GM12878 (cell line): ENCODE measurements around the gene TTC23. TPM values are rescaled to one million over a fixed set of nuclear protein-coding genes. Genes with fewer than 3 reads are reported as not detected.

Experiments
- ATAC-seq: fragments of 200-7000 bp; cut with Tn5 transposase; 3 replicates; pipeline ENCODE4 v1.9.1; 2020; ENCODE audit warnings: mild to moderate bottlenecking, moderate library complexity
- BruUV-seq: library from RNA; stranded (reverse); fragments of 400-500 nt; replicated peaks from 2 replicates; lab custom pipeline; 2021; lab: Mats Ljungman, UMichigan
- CTCF ChIA-PET: fragments of 300-600 bp; sonication (Branson Sonifier 250); formaldehyde crosslinking; extraction: SDS; loops from one replicate; lab custom pipeline; 2021; ENCODE audit warnings: inconsistent platforms; lab: Yijun Ruan, JAX
- POLR2A ChIA-PET: fragments of 350-600 bp; formaldehyde crosslinking; extraction: SDS; loops from one replicate; lab custom pipeline; 2021; ENCODE audit warnings: inconsistent platforms; lab: Charles Lee
- RAD21 ChIA-PET: fragments of 300-600 bp; sonication (Branson Sonifier 250); formaldehyde crosslinking; loops from one replicate; lab custom pipeline; 2023; ENCODE audit warnings: antibody characterized with exemption; ENCODE audit not compliant: unreplicated experiment; lab: Charles Lee
- SMC1A ChIA-PET: fragments of 300-600 bp; sonication (Branson Sonifier 250); formaldehyde crosslinking; loops from one replicate; lab custom pipeline; 2023; ENCODE audit not compliant: unreplicated experiment, uncharacterized antibody; lab: Charles Lee
- DNase-seq: peaks from one replicate; pipeline ENCODE4 v3.0.0-alpha.2; 2011; ENCODE audit warnings: low read depth, low spot score
- FAIRE-seq: peaks from 3 replicates; lab custom pipeline; 2011; peaks lifted over from hg19 to GRCh38; lab: Jason Lieb, UNC
- H2AFZ ChIP-seq: 2 replicates; pipeline ENCODE4 v1.6.0; 2011; ENCODE audit warnings: low read depth, low read length, control low read depth; ENCODE audit not compliant: control insufficient read depth
- H3K27ac ChIP-seq: 2 replicates; pipeline ENCODE4 v1.5.1; 2011; ENCODE audit warnings: control low read depth; ENCODE audit not compliant: control insufficient read depth, insufficient read depth
- H3K27me3 ChIP-seq, 2 experiments: replicated peaks in 1 of 2; 2 replicates each; pipeline versions ENCODE4 v1.6.0 to v1.6.1; 2011; ENCODE audit warnings: low read length in 1 of 2; ENCODE audit not compliant: control insufficient read depth in 2 of 2, insufficient read depth in 2 of 2
- H3K36me3 ChIP-seq, 2 experiments: 2 replicates each; pipeline ENCODE4 v1.5.1; 2011; ENCODE audit warnings: low read length in 1 of 2; ENCODE audit not compliant: control insufficient read depth in 2 of 2, insufficient read depth in 2 of 2
- H3K4me1 ChIP-seq: 2 replicates; pipeline ENCODE4 v1.6.1; 2011; ENCODE audit warnings: mild to moderate bottlenecking, low read length, moderate library complexity, mixed read lengths; ENCODE audit not compliant: control insufficient read depth, insufficient read depth
- H3K4me2 ChIP-seq: 2 replicates; pipeline ENCODE4 v1.6.0; 2011; ENCODE audit warnings: control low read depth; ENCODE audit not compliant: control insufficient read depth, insufficient read depth
- H3K4me3 ChIP-seq: fragments of 200-600 bp; sonication (generic); 2 replicates; pipeline ENCODE4 v1.5.1; 2016
- H3K79me2 ChIP-seq: 2 replicates; pipeline ENCODE4 v1.6.0; 2011; ENCODE audit warnings: low read length; ENCODE audit not compliant: control insufficient read depth, insufficient read depth
- H3K9ac ChIP-seq: 2 replicates; pipeline ENCODE4 v1.8.0; 2011; ENCODE audit warnings: low read length, control low read depth, mixed read lengths; ENCODE audit not compliant: control insufficient read depth, insufficient read depth
- H3K9me3 ChIP-seq: replicated peaks from 3 replicates; pipeline ENCODE4 v1.5.1; 2011; ENCODE audit warnings: mild to moderate bottlenecking, low read length; ENCODE audit not compliant: control insufficient read depth, insufficient read depth
- H4K20me1 ChIP-seq: 2 replicates; pipeline ENCODE4 v1.6.0; 2011; ENCODE audit not compliant: control insufficient read depth, insufficient read depth
- BHLHE40 ChIP-seq, 2 experiments: fragments of 450-650 bp in 1 of 2; IDR thresholded peaks; 2 replicates each; pipeline ENCODE4 v1.6.1; 2011 to 2017; ENCODE audit warnings: low read depth in 2 of 2, borderline replicate concordance in 1 of 2, improper control_type of control experiment in 1 of 2, low read length in 1 of 2, mild to moderate bottlenecking in 1 of 2
- CBX3 ChIP-seq: fragments of 200-600 bp; sonication (generic); IDR thresholded peaks from 2 replicates; pipeline ENCODE4 v1.6.1; 2016; ENCODE audit warnings: low read depth, borderline replicate concordance
- EP300 ChIP-seq, 2 experiments: fragments of 150-350 bp in 1 of 2; IDR thresholded peaks; 2 replicates each; pipeline ENCODE4 v1.6.1; 2011 to 2012; ENCODE audit warnings: low read depth in 2 of 2, low read length in 2 of 2, borderline replicate concordance in 1 of 2, improper control_type of control experiment in 1 of 2, inconsistent platforms in 1 of 2; ENCODE audit not compliant: control insufficient read depth in 1 of 2
- ETV6 ChIP-seq, 2 experiments: fragments of 450-650 bp in 1 of 2; IDR thresholded peaks in 1 of 2; conservative IDR thresholded peaks in 1 of 2; 2 replicates each; pipeline ENCODE4 v1.6.1; 2014; ENCODE audit warnings: antibody characterized with exemption in 1 of 2, borderline replicate concordance in 1 of 2, low read depth in 1 of 2, mild to moderate bottlenecking in 1 of 2, moderate library complexity in 1 of 2
- GABPA ChIP-seq: IDR thresholded peaks from 2 replicates; pipeline ENCODE4 v1.6.1; 2014; ENCODE audit warnings: antibody characterized with exemption, low read depth, mild to moderate bottlenecking, inconsistent platforms
- HDAC2 ChIP-seq: fragments of 200-600 bp; sonication (generic); IDR thresholded peaks from 2 replicates; pipeline ENCODE4 v1.6.1; 2017
- LARP7 ChIP-seq: fragments of 450-650 bp; IDR thresholded peaks from 2 replicates; pipeline ENCODE4 v1.6.1; 2017; ENCODE audit warnings: mild to moderate bottlenecking
- MXI1 ChIP-seq: fragments of 150-350 bp; IDR thresholded peaks from 2 replicates; pipeline ENCODE4 v1.6.1; 2011; ENCODE audit warnings: low read depth, mild to moderate bottlenecking, inconsistent platforms, low read length, improper control_type of control experiment
- NBN ChIP-seq: fragments of 450-650 bp; IDR thresholded peaks from 2 replicates; pipeline ENCODE4 v1.6.1; 2016
- RAD51 ChIP-seq: fragments of 450-650 bp; IDR thresholded peaks from 2 replicates; pipeline ENCODE4 v1.6.1; 2016; ENCODE audit warnings: moderate library complexity, mild to moderate bottlenecking, inconsistent platforms
- RCOR1 ChIP-seq: conservative IDR thresholded peaks from 2 replicates; pipeline ENCODE4 v1.6.1; 2012; ENCODE audit warnings: low read depth, low read length, improper control_type of control experiment
- SUZ12 ChIP-seq: fragments of 200-600 bp; sonication (generic); IDR thresholded peaks from one replicate; pipeline ENCODE4 v1.6.1; 2018; ENCODE audit warnings: antibody characterized with exemption, mild to moderate bottlenecking; ENCODE audit not compliant: unreplicated experiment
- ZNF274 ChIP-seq: IDR thresholded peaks from one replicate; pipeline ENCODE4 v1.8.0; 2011; ENCODE audit not compliant: insufficient read length, insufficient read depth
- WGBS: methylation state at CpG from one replicate; pipeline ENCODE4 v1.1.6; 2016; ENCODE audit warnings: low lambda C conversion rate; ENCODE audit not compliant: insufficient replicate concordance, insufficient coverage; ENCODE audit errors: missing lambda C conversion rate; 5-methylcytosine and 5-hydroxymethylcytosine counted together
- in situ Hi-C: fragments of 300-500 bp; cut with MboI; formaldehyde crosslinking; loops from 9 replicates; pipeline ENCODE4 v1.14.3; 2018; ENCODE audit warnings: mixed read lengths
- intact Hi-C: fragments of 100-400 bp; cut with micrococcal nuclease; formaldehyde crosslinking; loops from one replicate; pipeline ENCODE4 v1.14.2; 2022; ENCODE audit not compliant: unreplicated experiment
- polyA plus RNA-seq, 11 experiments: library from polyadenylated mRNA; depleted of rRNA in 4 of 11; unstranded in 6 of 11; stranded (reverse) in 5 of 11; fragments of >200 nt; fragmentation: Nextera tagmentation in 4 of 11; fragmentation: Illumina TruSeq in 1 of 11; extraction: Ambion mirVana in 4 of 11; extraction: Trizol in 1 of 11; gene quantifications; 1 replicate in 1 of 11; 2 replicates in 10 of 11; pipeline versions ENCODE4 v1.2.1 to v1.2.3, GENCODE V29; 2011 to 2016; ENCODE audit warnings: inconsistent platforms in 2 of 11, missing spikeins in 2 of 11, low read depth in 1 of 11
- total RNA-seq, 4 experiments: library from RNA; depleted of rRNA in 3 of 4; stranded (reverse); fragments of >200 nt in 3 of 4; fragmentation: Illumina TruSeq in 1 of 4; extraction: Trizol in 1 of 4; gene quantifications; 2 replicates each; pipeline versions ENCODE4 v1.2.1 to v1.2.3, GENCODE V29; 2013 to 2021
- TF ChIP-seq, protein P1 (sequence below): fragments of 450-650 bp; formaldehyde crosslinking; IDR thresholded peaks from 2 replicates; pipeline ENCODE4 v1.4.0; 2022; ENCODE audit warnings: mild to moderate bottlenecking, moderate library complexity
- TF ChIP-seq, protein P2 (sequence below): fragments of 450-650 bp; conservative IDR thresholded peaks from 2 replicates; pipeline ENCODE4 v1.6.1; 2017; ENCODE audit warnings: mild to moderate bottlenecking, moderate library complexity

TTC23 gene
- total and polyA plus RNA-seq, 10 of the 15 experiments (the other 5 are each of a cell fraction or from before 2014, with no cell fraction given), result 1.2 to 9.0 (median 6.5) TPM

DNA sequence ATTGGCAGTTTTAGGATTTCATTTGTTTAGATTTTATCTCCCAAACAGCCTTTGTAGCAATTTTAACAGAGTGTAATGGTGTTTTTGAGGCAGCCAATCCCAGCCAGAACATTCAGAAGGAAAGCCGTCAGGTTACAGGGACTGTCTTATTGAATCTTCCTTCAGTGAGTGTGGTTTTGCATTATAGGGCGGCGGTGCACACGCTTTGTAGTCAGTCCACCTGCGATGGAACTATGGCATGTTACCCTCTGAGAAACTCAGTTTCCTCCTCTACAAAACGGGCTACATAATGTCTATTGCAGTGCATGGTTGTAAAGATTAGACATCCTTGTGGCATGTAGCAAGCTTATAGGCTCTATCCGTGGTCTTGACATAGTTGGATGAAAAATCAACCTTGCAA is 2.9 kb upstream of the TTC23 start (continued):
- TF ChIP-seq, protein P1, sequence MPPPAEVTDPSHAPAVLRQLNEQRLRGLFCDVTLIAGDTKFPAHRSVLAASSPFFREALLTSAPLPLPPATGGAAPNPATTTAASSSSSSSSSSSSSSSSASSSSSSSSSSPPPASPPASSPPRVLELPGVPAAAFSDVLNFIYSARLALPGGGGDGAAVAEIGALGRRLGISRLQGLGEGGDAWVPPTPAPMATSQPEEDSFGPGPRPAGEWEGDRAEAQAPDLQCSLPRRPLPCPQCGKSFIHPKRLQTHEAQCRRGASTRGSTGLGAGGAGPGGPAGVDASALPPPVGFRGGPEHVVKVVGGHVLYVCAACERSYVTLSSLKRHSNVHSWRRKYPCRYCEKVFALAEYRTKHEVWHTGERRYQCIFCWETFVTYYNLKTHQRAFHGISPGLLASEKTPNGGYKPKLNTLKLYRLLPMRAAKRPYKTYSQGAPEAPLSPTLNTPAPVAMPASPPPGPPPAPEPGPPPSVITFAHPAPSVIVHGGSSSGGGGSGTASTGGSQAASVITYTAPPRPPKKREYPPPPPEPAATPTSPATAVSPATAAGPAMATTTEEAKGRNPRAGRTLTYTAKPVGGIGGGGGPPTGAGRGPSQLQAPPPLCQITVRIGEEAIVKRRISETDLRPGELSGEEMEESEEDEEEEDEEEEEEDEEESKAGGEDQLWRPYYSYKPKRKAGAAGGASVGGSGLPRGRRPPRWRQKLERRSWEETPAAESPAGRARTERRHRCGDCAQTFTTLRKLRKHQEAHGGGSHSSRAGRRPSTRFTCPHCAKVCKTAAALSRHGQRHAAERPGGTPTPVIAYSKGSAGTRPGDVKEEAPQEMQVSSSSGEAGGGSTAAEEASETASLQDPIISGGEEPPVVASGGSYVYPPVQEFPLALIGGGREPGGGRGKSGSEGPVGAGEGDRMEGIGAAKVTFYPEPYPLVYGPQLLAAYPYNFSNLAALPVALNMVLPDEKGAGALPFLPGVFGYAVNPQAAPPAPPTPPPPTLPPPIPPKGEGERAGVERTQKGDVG (CRISPR knock-in tag), result no peak
- TF ChIP-seq EP300 (IDR thresholded peaks at IDR 0.05; ENCODE audit: borderline replicate concordance in 1 of 2, control insufficient read depth in 1 of 2, low read depth in 2 of 2, low read length in 2 of 2) (no peak), RAD51 (no peak), BHLHE40 (IDR thresholded peaks at IDR 0.05; ENCODE audit: borderline replicate concordance in 1 of 2, low read depth in 2 of 2, low read length in 1 of 2) (no peak), LARP7 (no peak)
- TF ChIP-seq, all 136 proteins: peak for 0

DNA sequence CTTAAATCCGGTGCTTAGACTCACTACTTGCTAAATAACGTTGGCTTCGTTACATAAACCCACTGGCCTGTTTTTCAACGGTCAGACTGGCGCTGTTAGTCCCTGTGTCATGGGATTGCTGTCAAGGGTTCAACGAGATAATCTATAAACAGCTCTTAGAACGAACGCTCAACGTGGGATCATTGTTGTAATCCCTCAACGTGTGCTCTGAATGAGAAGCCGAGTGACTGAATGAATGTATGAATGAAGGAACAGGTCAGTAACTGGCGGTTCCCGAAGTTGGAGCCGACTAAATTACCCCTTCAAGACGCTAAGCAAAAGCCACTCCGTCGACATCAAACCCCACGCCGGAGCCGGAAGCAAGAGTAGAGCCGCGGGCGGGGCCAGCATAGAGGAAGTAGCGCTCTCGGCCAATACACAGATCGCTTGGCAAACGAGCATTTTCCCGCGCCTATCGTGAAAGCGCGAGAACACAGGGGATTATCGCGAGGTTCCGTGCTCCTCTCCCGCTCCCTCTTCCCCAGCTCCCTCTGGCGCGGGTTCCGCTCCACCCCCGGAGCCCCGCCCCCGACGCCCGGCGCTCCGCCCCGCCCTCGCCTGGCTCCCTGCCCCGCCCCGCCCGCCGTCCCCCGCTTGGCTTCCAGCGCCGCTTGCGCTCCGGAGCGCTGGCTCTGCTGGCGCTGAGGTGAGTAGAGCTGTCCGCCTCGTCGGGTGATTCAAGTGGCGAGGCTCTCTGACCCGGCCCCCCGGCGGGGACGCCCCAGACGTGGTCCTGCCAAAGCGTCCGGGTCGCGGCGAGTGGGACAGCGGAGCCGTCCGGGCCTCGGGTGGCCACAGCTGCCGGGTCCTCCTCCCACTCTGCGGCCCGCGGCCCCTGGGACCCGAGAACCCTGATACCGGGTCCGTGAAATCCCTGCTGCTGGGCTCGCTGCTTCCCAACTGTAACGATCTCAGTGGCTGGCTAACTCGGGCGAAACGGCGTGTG is 1.8 kb upstream of the TTC23 start, which contains the start of gene LRRC28:
Gene LRRC28 (plus strand): TSS at position 625 of the 985 bp plus-strand sequence. CDS start 4,477 bp downstream, outside the sequence.
- Histone ChIP-seq H4K20me1 (no peaks in the 10 kb centered on the region), H2AFZ (peak within 1 kb of the TSS; percentile 89), H3K79me2 (peaks cover 31% of the 10 kb centered on the region), H3K36me3 (no peaks in the 10 kb centered on the region), H3K4me2 (peak within 1 kb of the TSS; percentile 79), H3K9me3 (no peaks in the 10 kb centered on the region), H3K4me3 (peak within 1 kb of the TSS; percentile 82), H3K9ac (peak within 1 kb of the TSS; percentile 84), H3K4me1 (peaks cover 11% of the 10 kb centered on the region), H3K27me3 (no peaks in the 10 kb centered on the region), H3K27ac (peak within 1 kb of the TSS; percentile 84)
- CTCF ChIA-PET, result interaction anchor here (0.6 to 5.2 kb wide), 7 partner anchors 9 to 505 kb away, joined by 3 to 51 read pairs (median 4); no protein-coding TSS in a partner anchor
- TSS peak; percentile 97 for BruUV-seq
- ATAC-seq, result peak; percentile 91
- WGBS, result 5% methylated on average over 69 of the region's 90 CpGs
- intact Hi-C loops (no loop called here), in situ Hi-C loops (loop anchor here (25.0 kb wide), 1 partner anchor 1361 kb away; the partner anchor contains the start of genes ASB7 and LINS1)
- SMC1A ChIA-PET, result interaction anchor here (1.1 to 1.7 kb wide), 6 partner anchors 8 to 453 kb away, joined by 3 to 5 read pairs (median 4); no protein-coding TSS in a partner anchor
- FAIRE-seq, result peak; percentile 89
- POLR2A ChIA-PET, result interaction anchor here (0.6 to 2.1 kb wide), 8 partner anchors 9 to 453 kb away, joined by 3 to 5 read pairs (median 3); no protein-coding TSS in a partner anchor
- RAD21 ChIA-PET, result interaction anchor here (0.7 to 1.7 kb wide), 5 partner anchors 16 to 453 kb away, joined by 3 to 5 read pairs (median 4); no protein-coding TSS in a partner anchor
- peak; percentile 99 for DNase-seq
- TF ChIP-seq CBX3, result no peak
- TF ChIP-seq MXI1, result peak; percentile 74; the same call in 1 of the 2 replicates
- no peak for TF ChIP-seq HDAC2
- TF ChIP-seq ZNF274, result no peak
- TF ChIP-seq RCOR1, result peak; percentile 99
- no peak for TF ChIP-seq SUZ12
- no peak for TF ChIP-seq ETV6 (conservative IDR thresholded peaks at IDR 0.05 in 1 of 2, IDR thresholded peaks at IDR 0.05 in 1 of 2; ENCODE audit: borderline replicate concordance in 1 of 2, low read depth in 1 of 2)
- TF ChIP-seq GABPA, result peak; percentile 88
- peak; percentile 35; the same call in 1 of the 2 replicates for TF ChIP-seq NBN
- TF ChIP-seq, protein P2, sequence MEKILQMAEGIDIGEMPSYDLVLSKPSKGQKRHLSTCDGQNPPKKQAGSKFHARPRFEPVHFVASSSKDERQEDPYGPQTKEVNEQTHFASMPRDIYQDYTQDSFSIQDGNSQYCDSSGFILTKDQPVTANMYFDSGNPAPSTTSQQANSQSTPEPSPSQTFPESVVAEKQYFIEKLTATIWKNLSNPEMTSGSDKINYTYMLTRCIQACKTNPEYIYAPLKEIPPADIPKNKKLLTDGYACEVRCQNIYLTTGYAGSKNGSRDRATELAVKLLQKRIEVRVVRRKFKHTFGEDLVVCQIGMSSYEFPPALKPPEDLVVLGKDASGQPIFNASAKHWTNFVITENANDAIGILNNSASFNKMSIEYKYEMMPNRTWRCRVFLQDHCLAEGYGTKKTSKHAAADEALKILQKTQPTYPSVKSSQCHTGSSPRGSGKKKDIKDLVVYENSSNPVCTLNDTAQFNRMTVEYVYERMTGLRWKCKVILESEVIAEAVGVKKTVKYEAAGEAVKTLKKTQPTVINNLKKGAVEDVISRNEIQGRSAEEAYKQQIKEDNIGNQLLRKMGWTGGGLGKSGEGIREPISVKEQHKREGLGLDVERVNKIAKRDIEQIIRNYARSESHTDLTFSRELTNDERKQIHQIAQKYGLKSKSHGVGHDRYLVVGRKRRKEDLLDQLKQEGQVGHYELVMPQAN, result peak; percentile 82
